ENCODE data around the gene ABCF2. TPM values are rescaled to one million over a fixed set of nuclear protein-coding genes. Genes with fewer than 3 reads are reported as not detected.
A peak's percentile ranks its signal among the peaks of the same experiment; 100 is the strongest.

Gene ABCF2
- polyA plus RNA-seq, 3 donors from 2014 or later, result 24.2 to 35.4 (median 31.7) TPM

DNA sequence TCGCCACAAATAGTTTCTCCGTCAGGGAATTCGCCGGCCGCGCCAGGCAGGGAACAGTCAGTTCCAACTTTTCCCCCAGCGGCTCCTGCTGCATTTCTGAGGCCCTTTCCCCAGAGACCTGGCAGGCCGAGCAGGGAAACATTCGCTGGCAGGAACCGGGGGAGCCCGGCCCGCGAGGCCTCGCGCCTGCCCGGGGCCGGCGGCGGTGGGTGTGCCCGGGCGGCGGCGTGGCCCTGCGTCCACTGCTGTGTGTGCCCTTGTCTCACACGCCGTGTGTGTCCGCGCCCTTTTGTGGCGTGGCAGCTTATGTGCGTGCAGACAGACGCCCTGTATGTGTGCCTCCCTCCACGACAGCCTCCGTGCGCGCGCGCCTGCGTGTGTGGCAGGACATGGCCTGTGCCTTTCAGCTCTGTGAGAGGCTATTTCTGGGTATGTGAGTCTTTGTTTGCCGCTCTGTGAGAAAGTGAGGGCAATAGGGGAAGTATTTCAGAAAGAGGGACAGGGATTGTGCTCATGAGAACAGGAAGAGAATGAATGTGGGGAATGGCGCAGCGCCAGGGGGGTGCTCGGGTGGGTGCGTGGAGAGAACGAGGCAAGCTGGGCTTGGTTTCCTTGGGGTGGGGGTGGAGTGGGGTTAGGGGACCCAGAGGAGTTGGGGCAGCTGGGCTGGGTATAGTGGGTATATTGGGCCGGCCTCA is 22.2 kb upstream of the ABCF2 start:
- peak in 2 of 3 donors; percentile 30 to 36 for DNase-seq
- Mint-ChIP-seq H3K27me3 (ENCODE audit: low read depth in 3 of 3) (peaks cover 18 to 20% (median 20%) of the 10 kb centered on the region in 3 donors), H3K9me3 (no peaks in the 10 kb centered on the region), H3K27ac (peak overlapping the region in 2 of 6 donors; percentile 30 to 64), H3K4me1 (peaks cover 35 to 42% of the 10 kb centered on the region in 2 donors), H3K4me3 (peak overlapping the region; percentile 62 to 85 (median 76)), H3K36me3 (no peaks in the 10 kb centered on the region)

DNA sequence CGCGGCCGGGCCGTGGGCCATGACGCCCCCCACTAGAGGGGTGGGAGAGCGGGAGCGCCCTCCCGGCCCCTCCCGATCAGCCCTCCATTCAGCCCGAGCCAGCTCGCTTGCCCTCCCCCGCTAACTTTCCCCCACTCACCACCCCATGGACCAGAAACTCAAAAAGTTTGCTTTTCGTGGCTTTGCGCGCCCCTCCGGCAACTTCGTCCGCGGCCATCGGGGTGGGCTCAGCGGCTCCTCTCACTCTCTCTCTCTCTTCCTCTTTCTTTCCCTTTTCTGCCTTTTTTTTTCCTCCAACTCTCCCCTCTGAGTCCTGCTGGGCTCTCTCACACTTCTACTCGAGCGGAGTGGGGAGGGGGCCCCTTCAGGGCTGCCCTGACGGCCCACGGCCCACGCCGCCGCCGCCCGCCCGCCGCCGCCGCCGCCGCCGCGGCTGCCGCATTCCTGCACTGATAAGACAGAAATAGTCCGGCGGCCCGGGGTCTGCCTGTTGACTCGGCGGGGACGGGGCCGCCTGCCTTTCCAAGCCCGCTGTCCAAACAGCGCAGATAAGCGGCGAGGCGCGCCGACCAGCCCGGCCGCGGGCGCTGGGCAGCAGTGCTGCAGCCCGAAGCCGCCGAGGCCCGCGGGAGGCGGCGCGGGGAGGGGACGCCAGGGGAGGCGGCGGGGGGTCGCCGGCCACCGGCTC is 21.5 kb upstream of the ABCF2 start, which contains the start of gene SMARCD3:
Gene SMARCD3, minus strand, starts transcription at position 349 of the 688 bp plus-strand sequence. Its CDS starts 132 bp downstream, at position 217.
- no peaks in the 10 kb centered on the region for H3K9me3 Mint-ChIP-seq
- H3K36me3 Mint-ChIP-seq, result no peaks in the 10 kb centered on the region
- peak within 1 kb of the TSS in 3 of 6 donors; percentile 44 to 81 (median 75) for H3K27ac Mint-ChIP-seq
- peak; percentile 27 to 36 (median 34) for DNase-seq
- peaks cover 42 to 49% of the 10 kb centered on the region in 2 donors for H3K4me1 Mint-ChIP-seq
- peaks cover 20 to 24% (median 20%) of the 10 kb centered on the region in 3 donors for H3K27me3 Mint-ChIP-seq (ENCODE audit: low read depth in 3 of 3)
- H3K4me3 Mint-ChIP-seq, result peak within 1 kb of the TSS; percentile 79 to 90 (median 89)

DNA sequence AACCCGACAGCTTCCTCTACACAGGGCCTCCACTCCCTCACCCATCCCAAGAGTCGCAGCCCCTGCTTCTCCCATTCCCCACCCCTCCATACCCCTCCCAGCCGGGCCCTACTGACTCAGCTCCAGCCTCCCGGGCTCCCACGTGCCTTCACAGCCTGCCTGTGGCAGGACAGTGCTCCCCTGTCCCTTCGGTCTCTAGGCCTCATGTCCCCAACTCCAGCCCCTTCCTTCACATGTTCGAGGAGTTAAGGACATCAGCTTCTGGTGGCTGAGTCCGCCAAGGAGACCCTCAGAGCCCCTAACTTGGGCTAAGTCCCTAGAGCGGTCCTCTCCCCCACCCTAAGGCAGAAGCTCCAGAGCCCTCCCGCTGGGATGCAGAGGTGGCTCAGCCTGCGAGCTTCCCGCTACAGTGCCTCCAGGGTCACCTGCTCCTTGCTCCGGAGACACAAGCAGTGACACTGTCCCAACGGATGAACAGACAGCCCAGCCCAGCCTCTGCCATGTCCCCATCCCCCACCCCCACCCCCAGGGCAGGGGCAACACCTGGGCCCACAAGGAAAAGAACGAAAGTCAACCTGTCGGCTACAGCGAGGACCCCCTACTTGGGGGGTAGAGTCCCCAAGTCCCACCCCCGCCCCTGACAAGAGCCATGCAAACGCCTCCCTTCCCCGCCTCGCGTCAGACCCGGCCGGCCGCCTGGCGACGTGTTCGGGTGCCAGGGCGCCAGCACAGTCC is 20.8 kb upstream of the ABCF2 start:
- Mint-ChIP-seq H3K36me3 (no peaks in the 10 kb centered on the region), H3K27me3 (ENCODE audit: low read depth in 3 of 3) (peaks cover 18 to 28% (median 20%) of the 10 kb centered on the region in 3 donors), H3K4me1 (peaks cover 49 to 56% of the 10 kb centered on the region in 2 donors), H3K27ac (no peak overlapping the region), H3K9me3 (no peaks in the 10 kb centered on the region), H3K4me3 (peak overlapping the region; percentile 76 to 90 (median 84))
- DNase-seq, result no peak

DNA sequence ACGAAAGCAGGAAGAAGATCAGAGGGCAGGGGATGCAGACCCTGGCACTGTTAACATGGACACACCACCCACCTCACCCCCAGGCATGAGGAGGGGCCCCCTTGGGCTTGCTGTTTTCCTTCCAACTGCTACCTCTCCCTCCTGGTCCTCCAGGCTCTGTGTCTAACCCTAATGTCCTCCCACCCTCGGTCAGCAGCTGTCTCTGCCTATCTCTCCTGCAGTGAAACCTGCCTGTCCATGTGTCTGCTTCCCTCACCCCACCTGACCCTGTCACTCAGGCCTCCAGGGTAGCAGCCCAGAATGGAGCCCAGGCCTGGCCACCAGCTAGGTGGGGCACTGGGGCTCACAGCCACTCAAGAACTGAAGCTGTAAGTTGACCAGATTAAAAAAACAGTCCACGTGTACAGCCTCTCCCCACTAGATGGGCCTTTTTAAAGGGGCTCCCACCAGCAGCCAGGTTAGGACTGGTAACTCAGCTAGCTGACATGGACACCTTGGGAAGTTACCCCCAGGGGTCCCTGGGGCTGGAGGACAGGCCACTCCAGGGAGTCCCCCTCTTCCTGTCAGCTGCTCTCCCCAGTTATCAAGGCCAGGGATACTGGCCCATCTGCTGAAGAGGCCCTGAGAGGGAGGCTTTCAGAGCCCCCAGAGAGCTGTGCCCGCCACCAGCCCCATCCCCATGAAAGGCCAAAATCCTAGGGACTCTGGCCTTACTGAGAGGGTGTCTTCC is 20.0 kb upstream of the ABCF2 start:
- Mint-ChIP-seq H3K27ac (no peak overlapping the region), H3K4me3 (peak overlapping the region; percentile 35 to 89 (median 74)), H3K9me3 (no peaks in the 10 kb centered on the region), H3K27me3 (ENCODE audit: low read depth in 3 of 3) (peaks cover 16 to 22% (median 19%) of the 10 kb centered on the region in 3 donors), H3K36me3 (no peaks in the 10 kb centered on the region), H3K4me1 (peaks cover 44 to 55% of the 10 kb centered on the region in 2 donors)
- no peak for DNase-seq

DNA sequence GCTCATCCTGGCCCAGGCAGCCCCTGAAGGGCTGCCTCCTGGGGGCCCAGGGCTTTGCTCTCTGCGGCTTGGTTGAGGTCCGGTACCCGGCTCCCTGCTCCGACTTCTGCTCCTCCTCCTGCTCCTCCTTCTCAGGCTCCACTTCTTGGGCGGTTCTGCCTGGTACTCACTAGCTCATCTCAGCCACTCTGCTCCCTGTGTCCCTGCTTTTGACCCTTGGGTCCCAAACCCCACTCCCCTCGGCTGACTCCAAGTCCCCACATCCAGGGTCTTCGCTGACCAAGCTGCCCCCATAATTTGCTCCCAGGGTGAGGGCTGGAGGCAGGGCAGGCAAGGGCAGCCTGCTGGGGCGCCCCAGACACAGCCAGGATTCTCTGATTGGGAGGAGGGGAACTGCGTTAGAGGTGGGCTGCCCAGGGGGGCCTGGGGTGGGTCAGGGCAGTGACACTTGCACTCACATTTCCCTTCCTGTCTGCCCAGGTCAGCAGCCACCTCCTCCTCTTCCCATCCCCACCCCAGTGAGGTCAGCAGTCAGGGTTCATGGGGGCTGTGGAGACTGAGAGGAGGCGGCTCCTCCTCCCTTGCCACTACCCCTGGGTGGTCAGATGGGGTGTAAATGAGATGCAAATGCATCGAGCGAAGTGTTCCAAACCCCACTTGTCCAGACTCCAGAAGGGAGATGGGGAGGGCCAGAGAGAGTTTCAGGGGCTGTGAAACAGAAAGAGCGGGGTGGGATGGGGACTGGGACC is 19.3 kb upstream of the ABCF2 start:
- no peak for DNase-seq
- Mint-ChIP-seq H3K9me3 (no peaks in the 10 kb centered on the region), H3K27me3 (ENCODE audit: low read depth in 3 of 3) (peaks cover 16 to 21% (median 19%) of the 10 kb centered on the region in 3 donors), H3K27ac (no peak overlapping the region), H3K36me3 (no peaks in the 10 kb centered on the region), H3K4me3 (peak overlapping the region; percentile 35 to 75 (median 61)), H3K4me1 (peaks cover 43 to 54% of the 10 kb centered on the region in 2 donors)

DNA sequence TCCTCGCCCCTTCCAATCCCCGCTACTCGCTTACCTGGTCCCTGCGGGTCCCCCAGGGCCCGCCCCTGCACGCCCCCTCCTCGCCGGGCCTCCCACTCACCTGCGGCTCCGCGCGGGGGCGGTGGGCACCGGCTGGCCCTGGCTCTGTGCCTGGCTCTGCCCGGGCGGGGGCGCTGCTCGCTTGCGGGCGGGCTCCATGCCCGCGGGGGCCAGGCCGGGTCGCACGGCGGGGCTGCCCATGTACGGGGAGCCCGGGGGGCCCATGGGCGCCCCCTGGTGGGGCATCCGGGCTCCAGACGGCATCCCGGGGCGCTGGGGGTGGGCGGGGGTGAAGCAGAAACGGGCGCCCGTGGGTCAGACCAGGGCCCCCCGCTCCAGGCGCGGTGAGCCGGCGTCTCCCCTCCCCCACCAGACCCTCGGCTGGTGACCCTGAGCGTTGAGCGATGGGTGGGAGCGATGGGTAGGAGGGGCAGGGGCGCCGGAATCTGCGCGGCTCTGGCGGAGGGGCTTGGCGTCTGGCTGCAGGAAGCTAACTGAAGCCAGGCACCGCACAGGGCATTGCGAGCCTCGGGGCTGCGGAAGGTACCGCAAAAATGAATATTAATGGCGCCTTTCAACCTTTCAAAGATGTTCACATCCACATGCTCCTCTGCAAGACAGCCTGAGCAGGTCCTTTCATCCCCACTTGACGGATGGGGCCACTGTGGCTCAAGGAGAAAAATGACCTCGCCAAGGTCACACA is 18.5 kb upstream of the ABCF2 start:
- H3K9me3 Mint-ChIP-seq, result no peaks in the 10 kb centered on the region
- peak; percentile 74 to 75 (median 75) for DNase-seq
- H3K4me3 Mint-ChIP-seq, result peak overlapping the region; percentile 35 to 75 (median 67)
- peaks cover 35 to 46% of the 10 kb centered on the region in 2 donors for H3K4me1 Mint-ChIP-seq
- H3K27me3 Mint-ChIP-seq (ENCODE audit: low read depth in 3 of 3), result peaks cover 12 to 17% (median 17%) of the 10 kb centered on the region in 3 donors
- no peaks in the 10 kb centered on the region for H3K36me3 Mint-ChIP-seq
- no peak overlapping the region for H3K27ac Mint-ChIP-seq

DNA sequence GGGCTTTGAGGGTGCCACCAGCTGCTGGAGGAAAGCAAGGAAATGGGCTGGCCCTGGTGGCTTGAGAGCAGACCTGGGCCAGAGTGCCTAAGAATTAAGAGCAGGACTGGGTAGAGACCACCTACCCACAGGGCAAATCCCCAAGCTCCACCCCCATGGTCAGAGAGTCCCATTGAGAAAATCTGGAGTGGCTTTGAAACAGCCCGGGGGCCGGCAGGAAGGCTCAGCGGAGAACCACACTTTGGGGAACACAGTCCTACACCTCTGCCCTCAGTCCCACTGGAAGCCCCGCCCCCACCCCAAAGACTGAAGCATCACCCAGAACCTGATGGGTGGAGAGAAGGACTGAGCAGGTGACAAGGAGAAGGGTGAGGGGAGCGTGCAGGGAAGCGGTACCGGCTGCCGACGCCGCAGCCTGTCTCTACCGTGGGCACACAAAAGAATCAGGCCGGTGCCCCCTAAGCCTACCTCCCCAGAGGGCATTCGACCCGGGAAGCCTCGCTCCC is 17.9 kb upstream of the ABCF2 start:
- Mint-ChIP-seq H3K4me3 (peak overlapping the region; percentile 60 to 77 (median 68)), H3K27ac (no peak overlapping the region), H3K27me3 (ENCODE audit: low read depth in 3 of 3) (peaks cover 7 to 17% (median 15%) of the 10 kb centered on the region in 3 donors), H3K9me3 (no peaks in the 10 kb centered on the region), H3K36me3 (no peaks in the 10 kb centered on the region), H3K4me1 (peaks cover 33 to 42% of the 10 kb centered on the region in 2 donors)
- DNase-seq, result no peak

DNA sequence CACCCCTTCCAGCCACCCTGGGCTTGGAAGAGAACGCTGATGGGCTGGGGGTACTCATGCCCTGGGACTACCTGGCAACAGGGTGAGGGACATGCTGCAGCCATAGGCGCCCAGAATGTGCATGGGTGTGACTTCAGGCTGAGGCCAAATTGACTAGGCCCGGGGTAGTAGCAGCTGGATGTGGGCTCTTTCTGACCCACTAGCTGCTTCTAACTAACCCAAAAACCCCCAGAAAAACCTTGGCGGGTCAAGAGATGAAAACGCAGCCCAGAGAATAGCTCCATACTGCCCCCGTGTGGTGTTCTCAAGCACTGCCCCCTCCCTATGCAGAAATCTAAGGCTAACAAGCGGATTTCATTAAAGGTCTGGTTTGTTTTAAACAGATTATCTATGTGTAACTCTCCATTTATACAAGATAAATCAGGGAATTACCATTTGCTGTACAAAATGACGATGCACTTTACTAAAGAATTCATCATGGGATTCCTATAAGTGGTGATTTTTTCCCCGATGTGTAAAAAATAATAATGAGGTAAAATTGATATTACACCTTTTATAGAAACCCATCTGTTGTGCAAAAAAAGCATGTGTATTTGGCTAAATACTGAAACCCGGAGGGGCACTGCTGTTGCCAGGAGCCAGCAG is 17.3 kb upstream of the ABCF2 start:
- H3K27me3 Mint-ChIP-seq (ENCODE audit: low read depth in 3 of 3), result peaks cover 6 to 17% (median 14%) of the 10 kb centered on the region in 3 donors
- no peaks in the 10 kb centered on the region for H3K9me3 Mint-ChIP-seq
- peaks cover 31 to 40% of the 10 kb centered on the region in 2 donors for H3K4me1 Mint-ChIP-seq
- peak; percentile 61 to 64 (median 63) for DNase-seq
- H3K27ac Mint-ChIP-seq, result peak overlapping the region in 5 of 6 donors; percentile 22 to 73 (median 51)
- H3K36me3 Mint-ChIP-seq, result no peaks in the 10 kb centered on the region
- H3K4me3 Mint-ChIP-seq, result peak overlapping the region; percentile 60 to 77 (median 68)

DNA sequence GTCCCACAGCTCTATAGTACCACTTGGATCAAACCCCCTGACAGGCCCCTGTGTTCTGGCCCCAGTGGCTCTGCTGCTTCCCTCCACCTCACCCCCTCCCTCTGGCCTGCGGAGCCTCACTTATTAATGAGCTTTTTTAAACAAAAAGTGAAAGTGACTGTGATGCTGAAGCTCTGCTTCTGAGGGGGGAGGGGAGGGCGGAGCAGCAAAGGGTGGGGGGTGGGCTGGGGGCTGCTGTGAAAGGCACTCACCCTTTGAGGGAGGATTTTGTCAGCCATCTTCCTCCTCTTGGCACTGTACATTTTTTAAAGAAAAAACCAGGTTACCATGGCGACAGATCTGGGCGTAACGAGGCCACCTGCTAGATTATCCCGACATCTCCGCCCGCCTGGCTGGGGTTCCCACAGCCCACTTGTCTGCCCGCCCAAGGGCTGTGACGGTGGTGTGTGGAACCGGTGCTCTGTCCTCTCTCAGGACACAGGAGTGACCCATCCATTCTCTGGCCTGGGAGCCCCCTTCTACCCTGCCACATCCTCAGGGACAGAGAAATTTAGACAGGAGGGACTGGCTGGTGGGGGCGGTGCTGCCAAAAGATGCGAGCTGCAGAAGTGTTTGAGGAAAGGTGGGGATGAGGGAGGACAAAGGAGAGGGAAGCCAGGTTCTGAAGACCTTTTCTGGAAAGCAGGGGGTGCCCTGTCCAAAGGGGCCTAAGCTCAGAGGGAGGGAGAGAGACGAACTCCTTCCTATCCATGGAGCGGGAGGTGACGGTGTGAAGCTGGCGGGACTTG is 16.6 kb upstream of the ABCF2 start:
- H3K4me3 Mint-ChIP-seq, result peak overlapping the region; percentile 60 to 77 (median 68)
- H3K4me1 Mint-ChIP-seq, result peaks cover 27 to 38% of the 10 kb centered on the region in 2 donors
- no peaks in the 10 kb centered on the region for H3K9me3 Mint-ChIP-seq
- H3K36me3 Mint-ChIP-seq, result no peaks in the 10 kb centered on the region
- H3K27ac Mint-ChIP-seq, result peak overlapping the region in 5 of 6 donors; percentile 51 to 79 (median 61)
- H3K27me3 Mint-ChIP-seq (ENCODE audit: low read depth in 3 of 3), result peaks cover 4 to 17% (median 13%) of the 10 kb centered on the region in 3 donors
- DNase-seq, result peak; percentile 34 to 51 (median 46)

DNA sequence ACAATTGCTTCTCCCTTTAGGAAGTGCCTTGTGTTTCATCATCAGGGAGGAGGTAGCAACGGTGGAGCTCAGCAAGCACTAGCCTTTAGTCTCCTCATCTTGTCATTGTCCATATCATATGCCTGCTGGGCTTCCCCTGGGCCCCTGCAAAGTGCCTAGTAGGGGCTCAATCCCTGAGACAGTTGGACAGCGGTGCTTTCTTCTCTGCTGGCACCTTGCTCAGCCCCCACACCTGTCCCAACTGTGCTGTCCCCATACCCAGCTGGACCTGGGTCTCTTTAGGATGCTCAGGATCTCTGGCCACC is 16.0 kb upstream of the ABCF2 start:
- H3K4me3 Mint-ChIP-seq, result peak overlapping the region in 4 of 5 donors; percentile 67 to 77 (median 70)
- peaks cover 4 to 16% (median 13%) of the 10 kb centered on the region in 3 donors for H3K27me3 Mint-ChIP-seq (ENCODE audit: low read depth in 3 of 3)
- DNase-seq, result no peak
- H3K27ac Mint-ChIP-seq, result peak overlapping the region in 3 of 6 donors; percentile 28 to 73 (median 62)
- peaks cover 22 to 35% of the 10 kb centered on the region in 2 donors for H3K4me1 Mint-ChIP-seq
- no peaks in the 10 kb centered on the region for H3K36me3 Mint-ChIP-seq
- no peaks in the 10 kb centered on the region for H3K9me3 Mint-ChIP-seq

All from immature natural killer cell (primary cell).